ENCODE results near the gene JMJD1C.

JMJD1C gene

GRCh38 chr10:63477927-63478326 is 12.2 kb upstream of the JMJD1C start:
- no peak for DNase-seq (ENCODE audit: extremely low read depth, low read depth)
- TF ChIP-seq CTCF (IDR thresholded peaks at IDR 0.05; ENCODE audit: low read depth, low read length) = no peak

DNA sequence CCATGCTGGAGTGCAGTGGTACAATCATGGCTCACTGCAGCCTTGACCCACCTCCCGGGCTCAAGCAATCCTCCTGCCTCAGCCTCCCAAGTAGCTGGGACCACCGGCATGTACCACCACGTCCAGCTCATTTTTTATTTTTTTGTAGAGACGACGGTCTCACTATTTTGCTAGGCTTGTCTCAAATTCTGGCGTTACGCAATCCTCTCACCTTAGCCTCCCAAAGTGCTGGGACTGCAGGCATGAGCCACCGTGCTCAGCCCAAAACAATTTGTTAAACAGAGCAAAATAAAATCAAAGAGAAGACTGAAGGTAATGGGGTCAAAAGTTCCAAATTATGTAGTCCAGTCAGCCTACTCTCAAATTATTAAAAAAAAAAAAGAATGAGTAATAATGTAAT is 8.7 kb upstream of the JMJD1C start:
- no peak for DNase-seq (ENCODE audit: extremely low read depth, low read depth)
- TF ChIP-seq CTCF (IDR thresholded peaks at IDR 0.05; ENCODE audit: low read depth, low read length) = no peak

- no peak for TF ChIP-seq CTCF (IDR thresholded peaks at IDR 0.05; ENCODE audit: low read depth, low read length)
- DNase-seq (ENCODE audit: extremely low read depth, low read depth) = no peak
Measured at GRCh38 chr10:63470928-63471327, 5.2 kb upstream of the JMJD1C start.

DNA sequence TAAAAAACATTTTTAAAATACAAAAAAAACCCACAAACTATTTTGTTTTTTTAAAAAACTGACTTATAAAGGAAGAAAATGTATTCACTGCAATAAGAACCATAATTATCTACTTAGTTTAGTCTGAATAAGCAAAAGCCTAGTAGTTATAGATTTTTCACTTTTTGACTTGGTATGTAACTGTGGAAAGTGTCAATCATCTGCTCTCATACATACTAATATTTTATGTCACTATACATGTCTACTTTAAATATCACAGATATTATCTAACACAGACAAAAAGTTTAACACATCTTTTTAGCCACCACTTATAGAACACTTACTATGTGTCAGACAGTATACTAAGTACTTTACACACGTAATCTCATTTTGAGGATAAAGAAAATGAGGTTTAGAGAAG is 3.2 kb upstream of the JMJD1C start:
- no peak for DNase-seq (ENCODE audit: extremely low read depth, low read depth)
- TF ChIP-seq CTCF (IDR thresholded peaks at IDR 0.05; ENCODE audit: low read depth, low read length) = no peak

DNA sequence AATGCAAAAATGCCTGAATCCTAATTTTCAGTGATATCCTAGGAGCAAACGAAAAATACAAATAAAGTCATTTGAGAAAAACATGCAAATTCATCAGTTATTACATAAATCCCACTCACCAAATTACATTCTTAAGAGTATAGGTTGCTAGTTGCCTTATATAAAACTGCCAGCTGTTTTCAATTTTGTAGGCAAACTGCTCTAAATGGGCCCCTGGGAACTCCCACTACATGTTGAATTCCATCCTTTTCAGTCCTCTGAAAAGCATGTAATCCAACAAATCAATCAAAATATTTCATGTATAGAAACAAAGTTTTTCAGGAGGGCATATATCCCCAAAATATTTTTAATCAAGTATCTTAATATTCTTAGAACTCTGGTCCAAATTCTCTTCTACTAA is 2.1 kb upstream of the JMJD1C start:
- DNase-seq (ENCODE audit: extremely low read depth, low read depth) = no peak
- no peak for TF ChIP-seq CTCF (IDR thresholded peaks at IDR 0.05; ENCODE audit: low read depth, low read length)

GRCh38 chr10:63466144-63466935 is 563 bp upstream of the JMJD1C start:
- no peak for TF ChIP-seq CTCF (IDR thresholded peaks at IDR 0.05; ENCODE audit: low read depth, low read length)
- peak; percentile 22 for DNase-seq (ENCODE audit: extremely low read depth, low read depth)

DNA sequence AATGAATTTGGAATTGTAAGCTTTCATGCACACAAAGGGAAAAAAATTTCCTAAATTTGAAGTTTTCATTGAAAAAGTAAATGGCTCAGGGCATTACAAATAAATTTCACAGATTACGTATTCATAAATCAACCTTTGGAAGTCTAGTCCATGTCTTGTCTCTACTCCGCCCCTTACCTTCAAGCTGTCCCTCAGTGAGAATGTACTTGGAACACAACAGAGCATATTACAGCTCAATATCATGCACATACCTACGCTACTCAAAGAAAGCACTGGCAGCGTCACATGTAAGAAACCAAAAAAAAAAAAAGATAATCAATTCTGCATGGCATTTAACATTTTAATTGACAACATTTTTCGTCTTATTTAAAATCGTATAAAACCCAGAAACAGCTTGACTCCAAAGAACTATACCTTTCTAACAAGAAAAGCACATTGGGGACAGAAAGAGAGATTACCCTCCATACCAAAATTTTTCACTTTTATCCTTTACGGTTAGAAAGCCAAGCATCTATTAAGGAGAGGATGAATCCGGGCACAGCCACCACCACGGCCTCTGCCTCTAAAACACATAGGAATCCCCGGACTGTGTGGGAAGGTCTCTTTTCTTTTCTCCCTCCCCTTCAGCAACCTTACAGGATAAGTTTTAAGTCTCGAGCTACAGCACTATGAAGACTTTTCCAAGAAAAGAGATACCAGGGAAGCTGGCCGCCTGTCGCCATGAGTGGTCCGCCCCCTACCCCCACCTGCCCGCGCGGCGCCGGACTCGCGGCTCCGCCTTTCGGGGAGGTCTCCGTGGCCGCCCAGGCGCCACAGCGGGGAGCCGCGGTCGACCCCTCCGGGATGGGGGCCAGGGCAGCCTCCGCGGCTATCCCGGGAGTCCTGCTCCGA is 1.1 kb downstream of the JMJD1C start:
- DNase-seq (ENCODE audit: extremely low read depth, low read depth) = no peak
- no peak; the same call in 1 of the 2 replicates for TF ChIP-seq CTCF (IDR thresholded peaks at IDR 0.05; ENCODE audit: low read depth, low read length)

Measured in AG09319 (cell line).